ENCODE results near the gene FBN3.

FBN3 gene

DNA sequence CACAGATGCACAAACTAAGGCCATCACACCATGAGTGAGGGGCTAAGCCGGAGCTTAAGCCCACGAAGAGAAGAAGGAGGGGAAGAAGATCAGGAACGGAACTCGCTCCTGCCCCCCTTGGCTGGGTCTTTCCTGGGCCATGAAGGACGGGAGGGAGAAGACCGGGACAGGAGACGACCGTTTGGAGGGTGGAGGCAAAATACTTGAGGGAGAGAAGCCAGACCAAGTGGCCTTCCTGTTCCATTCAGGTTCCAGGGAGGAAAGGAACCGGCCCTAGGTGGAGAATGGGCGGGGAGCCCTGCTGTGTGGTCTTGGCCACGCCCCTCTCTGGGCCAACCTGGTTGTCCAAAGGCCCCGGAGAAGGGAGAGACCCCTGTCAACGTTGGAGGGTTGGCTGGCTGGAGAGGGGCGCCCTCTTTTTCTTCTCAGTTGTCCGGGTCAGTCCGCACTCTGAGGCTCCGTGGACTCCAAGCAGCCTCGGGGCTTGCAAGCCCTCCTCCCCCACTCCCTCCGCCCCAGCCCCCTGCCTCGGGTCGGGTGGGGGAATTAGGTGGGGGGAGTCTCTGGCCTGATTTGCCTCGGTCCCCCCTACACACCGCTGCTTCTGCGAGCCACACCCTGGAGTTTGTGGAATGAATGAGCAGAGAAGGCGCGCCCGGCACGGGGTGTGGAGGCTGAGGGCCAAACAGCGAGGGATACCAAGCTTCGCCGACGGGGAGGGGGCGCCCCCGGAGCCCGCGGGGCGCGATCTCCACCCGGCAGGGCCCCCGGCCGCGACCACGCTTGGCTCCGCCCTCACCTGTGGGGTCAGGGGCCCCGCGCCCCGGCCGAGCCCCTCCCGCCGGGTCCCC lies 757 bp downstream of the FBN3 start:
- H3K4me3 ChIP-seq (ENCODE audit: control insufficient read depth, low read depth, low read length): no peak overlapping the region
- no peak for DNase-seq (ENCODE audit: low read depth)
- TF ChIP-seq, protein P1, sequence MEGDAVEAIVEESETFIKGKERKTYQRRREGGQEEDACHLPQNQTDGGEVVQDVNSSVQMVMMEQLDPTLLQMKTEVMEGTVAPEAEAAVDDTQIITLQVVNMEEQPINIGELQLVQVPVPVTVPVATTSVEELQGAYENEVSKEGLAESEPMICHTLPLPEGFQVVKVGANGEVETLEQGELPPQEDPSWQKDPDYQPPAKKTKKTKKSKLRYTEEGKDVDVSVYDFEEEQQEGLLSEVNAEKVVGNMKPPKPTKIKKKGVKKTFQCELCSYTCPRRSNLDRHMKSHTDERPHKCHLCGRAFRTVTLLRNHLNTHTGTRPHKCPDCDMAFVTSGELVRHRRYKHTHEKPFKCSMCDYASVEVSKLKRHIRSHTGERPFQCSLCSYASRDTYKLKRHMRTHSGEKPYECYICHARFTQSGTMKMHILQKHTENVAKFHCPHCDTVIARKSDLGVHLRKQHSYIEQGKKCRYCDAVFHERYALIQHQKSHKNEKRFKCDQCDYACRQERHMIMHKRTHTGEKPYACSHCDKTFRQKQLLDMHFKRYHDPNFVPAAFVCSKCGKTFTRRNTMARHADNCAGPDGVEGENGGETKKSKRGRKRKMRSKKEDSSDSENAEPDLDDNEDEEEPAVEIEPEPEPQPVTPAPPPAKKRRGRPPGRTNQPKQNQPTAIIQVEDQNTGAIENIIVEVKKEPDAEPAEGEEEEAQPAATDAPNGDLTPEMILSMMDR (conservative IDR thresholded peaks at IDR 0.05; ENCODE audit: control insufficient read depth, insufficient read depth, low read depth, low read length): no peak

DNA sequence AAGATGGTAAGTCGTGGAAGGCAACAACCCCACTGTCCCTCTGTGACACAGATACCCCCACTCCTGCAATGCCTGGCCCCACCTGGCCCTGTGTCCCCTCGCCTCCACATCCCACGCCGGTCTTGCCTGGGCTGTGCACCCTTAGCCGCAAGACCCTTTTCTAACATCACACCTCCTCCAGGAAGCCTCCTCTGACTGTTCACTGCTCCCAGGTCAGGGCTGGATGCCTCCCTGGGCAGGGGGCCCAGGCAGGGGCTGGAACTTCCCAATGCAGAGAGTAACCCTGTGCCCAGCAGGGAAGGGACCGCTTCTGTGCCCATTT lies 1.3 kb downstream of the FBN3 start:
- no peak overlapping the region for H3K4me3 ChIP-seq (ENCODE audit: control insufficient read depth, low read depth, low read length)
- DNase-seq (ENCODE audit: low read depth): no peak
- TF ChIP-seq, protein P1 (conservative IDR thresholded peaks at IDR 0.05; ENCODE audit: control insufficient read depth, insufficient read depth, low read depth, low read length): no peak

DNA sequence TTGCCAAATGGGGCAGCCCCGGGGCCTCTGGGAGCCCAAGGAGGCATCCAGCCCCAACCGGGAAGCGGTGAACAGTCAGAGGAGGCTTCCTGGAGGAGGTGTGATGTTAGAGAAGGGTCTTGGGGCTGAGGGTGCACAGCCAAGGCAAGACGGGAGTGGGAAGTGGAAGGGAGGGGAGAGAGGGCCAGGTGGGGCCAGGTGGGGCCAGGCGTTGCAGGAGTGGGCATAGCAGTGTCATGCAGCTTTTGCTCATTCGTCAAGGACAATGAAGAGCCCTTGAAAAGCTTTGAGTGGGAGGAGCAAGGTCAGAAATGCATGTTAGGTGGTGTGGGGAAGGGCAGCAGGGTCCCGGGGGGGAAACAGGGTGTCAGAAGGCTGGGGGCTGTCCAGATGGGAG lies 1.8 kb downstream of the FBN3 start:
- no peak for DNase-seq (ENCODE audit: low read depth)
- TF ChIP-seq, protein P1 (conservative IDR thresholded peaks at IDR 0.05; ENCODE audit: control insufficient read depth, insufficient read depth, low read depth, low read length): no peak
- H3K4me3 ChIP-seq (ENCODE audit: control insufficient read depth, low read depth, low read length): no peak overlapping the region

DNA sequence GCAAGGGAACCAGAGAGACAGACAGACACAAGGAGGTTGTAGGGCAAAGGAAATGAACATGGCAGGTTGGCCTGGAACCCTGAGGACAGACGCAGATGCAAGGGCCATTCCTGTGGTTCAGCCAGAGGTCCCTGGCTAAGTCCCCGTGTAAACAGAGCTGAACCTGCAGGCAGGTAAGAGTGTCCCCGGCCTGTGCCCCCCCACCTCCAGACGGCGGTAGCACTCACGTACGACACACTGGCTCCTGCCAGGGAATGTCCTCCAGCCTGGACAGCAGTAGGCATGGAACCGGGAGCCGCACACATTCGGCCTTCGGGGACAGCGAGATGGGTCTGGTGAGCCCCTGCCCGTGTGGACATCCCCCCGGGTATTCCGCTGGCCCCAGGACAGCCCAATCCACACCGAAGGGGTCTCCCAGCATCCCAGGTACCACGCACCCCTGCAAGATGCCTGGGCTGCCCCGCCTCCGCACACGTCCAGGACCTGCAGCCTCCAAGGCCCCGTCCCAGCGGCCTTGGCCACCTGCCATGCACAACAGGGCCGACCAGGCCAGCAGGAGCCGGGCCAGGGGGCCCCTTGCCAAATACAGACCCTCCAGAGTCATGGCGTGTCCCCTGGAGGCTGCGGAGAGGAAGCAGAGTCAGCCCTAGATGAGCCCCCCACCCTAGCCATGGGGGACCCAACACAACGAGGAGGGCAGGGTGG lies 2.4 kb downstream of the FBN3 start:
- DNase-seq (ENCODE audit: low read depth): no peak
- TF ChIP-seq, protein P1 (conservative IDR thresholded peaks at IDR 0.05; ENCODE audit: control insufficient read depth, insufficient read depth, low read depth, low read length): no peak
- no peak overlapping the region for H3K4me3 ChIP-seq (ENCODE audit: control insufficient read depth, low read depth, low read length)

DNA sequence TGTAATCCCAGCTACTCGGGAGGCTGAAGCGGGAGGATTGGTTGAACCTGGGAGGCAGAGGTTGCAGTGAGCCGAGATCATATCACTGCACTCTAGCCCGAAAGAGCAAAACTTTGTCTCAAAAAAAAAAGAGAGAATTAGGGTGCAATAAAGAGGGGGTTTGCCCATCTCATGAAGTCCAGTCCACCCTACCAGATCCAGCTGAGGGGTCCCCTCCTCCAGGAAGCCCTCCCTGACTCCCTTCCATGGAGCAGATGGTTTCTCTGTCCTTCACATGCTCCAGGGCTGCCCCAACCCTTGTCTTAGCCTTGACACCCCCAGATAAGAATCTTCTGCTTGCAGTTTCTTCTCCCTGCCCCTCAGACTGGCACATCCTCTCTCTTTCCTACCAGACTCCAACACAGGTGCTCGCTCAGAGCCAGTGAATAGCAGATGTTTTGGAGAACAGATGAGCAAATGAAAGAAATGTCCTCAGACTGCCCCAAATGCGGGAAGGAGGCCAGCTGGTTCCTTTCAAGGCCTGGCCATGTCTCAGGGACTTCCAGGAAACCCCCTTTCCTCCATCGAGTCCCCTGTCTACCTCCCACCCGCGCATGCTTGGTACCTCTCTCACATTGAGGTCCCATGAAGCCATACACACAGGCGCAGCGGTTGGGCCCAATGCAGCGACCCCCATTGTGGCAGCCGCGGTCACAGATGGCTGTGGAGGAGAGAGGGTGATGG lies 5.0 kb downstream of the FBN3 start:
- TF ChIP-seq, protein P1 (conservative IDR thresholded peaks at IDR 0.05; ENCODE audit: control insufficient read depth, insufficient read depth, low read depth, low read length): no peak
- H3K4me3 ChIP-seq (ENCODE audit: control insufficient read depth, low read depth, low read length): no peak overlapping the region
- DNase-seq (ENCODE audit: low read depth): no peak

DNA sequence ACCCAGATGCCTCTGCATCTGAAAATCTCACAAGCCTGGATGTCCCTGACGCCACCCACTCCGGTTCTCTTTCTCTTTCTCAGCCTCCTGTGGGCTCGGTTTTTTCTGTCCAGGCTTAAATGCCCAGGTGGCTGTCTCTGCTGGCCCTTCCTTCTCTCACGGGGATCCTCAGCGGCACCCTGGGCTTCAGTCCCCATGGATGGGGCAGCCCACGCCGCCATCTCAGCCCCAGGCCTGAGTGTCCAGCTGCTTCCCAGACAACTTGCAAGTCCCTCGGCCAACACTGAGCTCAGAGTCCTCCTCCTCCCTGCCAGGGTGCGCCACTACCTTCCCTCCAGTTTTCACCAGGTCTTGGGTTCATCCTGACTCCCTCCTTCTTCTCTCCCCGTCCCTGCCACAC lies 6.4 kb downstream of the FBN3 start:
- TF ChIP-seq, protein P1 (conservative IDR thresholded peaks at IDR 0.05; ENCODE audit: control insufficient read depth, insufficient read depth, low read depth, low read length): no peak

More for the DNA sequence above, 6.4 kb downstream of the FBN3 start:
- no peak overlapping the region for H3K4me3 ChIP-seq (ENCODE audit: control insufficient read depth, low read depth, low read length)
- DNase-seq (ENCODE audit: low read depth): no peak
